Bronchial epithelial cell (primary cell): ENCODE results near the gene KRTAP2-2. TPM values are rescaled to one million over a fixed set of nuclear protein-coding genes. Genes with fewer than 3 reads are reported as not detected.
"Not testable (repeated sequence)": the region's sequence is repeated elsewhere in the genome, so short reads cannot be mapped to it uniquely, and the experiment has no call there.

ENCODE experiments used
- DNase-seq: peaks from one replicate; pipeline ENCODE4 v3.0.0-alpha.2; 2010; ENCODE audit warnings: low read depth
- FAIRE-seq: peaks from 2 replicates; lab custom pipeline; 2011; peaks lifted over from hg19 to GRCh38; lab: Jason Lieb, UNC
- H3K27me3 ChIP-seq: 2 replicates; pipeline ENCODE4 v1.5.1; 2011; ENCODE audit warnings: low read length; ENCODE audit not compliant: control insufficient read depth, insufficient read depth
- H3K36me3 ChIP-seq: 2 replicates; pipeline ENCODE4 v1.5.1; 2011; ENCODE audit warnings: low read length; ENCODE audit not compliant: control insufficient read depth, insufficient read depth
- H3K4me3 ChIP-seq: 2 replicates; pipeline ENCODE4 v1.5.1; 2011; ENCODE audit warnings: mild to moderate bottlenecking, low read depth, low read length, control low read depth
- CTCF ChIP-seq: IDR thresholded peaks from 2 replicates; pipeline ENCODE4 v1.5.1; 2011; ENCODE audit warnings: mild to moderate bottlenecking, moderate library complexity, low read length, control low read depth, inconsistent platforms; ENCODE audit not compliant: insufficient read depth, severe bottlenecking
- total RNA-seq: library from RNA; depleted of rRNA; stranded (reverse); fragments of >200 nt; gene quantifications from 2 replicates; pipeline ENCODE4 v1.2.1, GENCODE V29; 2014

The KRTAP2-2 gene
- total RNA-seq, 1 donor from 2014 or later = not detected

- peak; percentile 50 for FAIRE-seq
- no peak for DNase-seq
Measured at GRCh38 chr17:41071606-41072360, 16.8 kb upstream of the KRTAP2-2 start.

GRCh38 chr17:41069031-41069430 is 14.0 kb upstream of the KRTAP2-2 start:
- DNase-seq = no peak
- no peaks in the 10 kb centered on the region for H3K36me3 ChIP-seq
- H3K27me3 ChIP-seq = no peaks in the 10 kb centered on the region
- TF ChIP-seq CTCF = no peak
- FAIRE-seq = no peak
- no peak overlapping the region for H3K4me3 ChIP-seq

More at GRCh38 chr17:41071606-41072360, 16.8 kb upstream of the KRTAP2-2 start:
- Histone ChIP-seq H3K27me3 (no peaks in the 10 kb centered on the region), H3K36me3 (no peaks in the 10 kb centered on the region), H3K4me3 (no peak overlapping the region)
- no peak for TF ChIP-seq CTCF

- TF ChIP-seq CTCF = no peak
- FAIRE-seq (no peak), DNase-seq (no peak)
- Histone ChIP-seq H3K27me3 (no peaks in the 10 kb centered on the region), H3K36me3 (no peaks in the 10 kb centered on the region), H3K4me3 (no peak overlapping the region)
Measured at GRCh38 chr17:41067281-41067680, 12.3 kb upstream of the KRTAP2-2 start.

GRCh38 chr17:41065829-41066624 is 11.0 kb upstream of the KRTAP2-2 start, which contains the start of gene KRTAP2-4:
Gene KRTAP2-4 (minus strand): TSS chr17:41065879. CDS start chr17:41065845, 34 bp downstream.
- TF ChIP-seq CTCF = no peak
- H3K27me3 ChIP-seq = no peaks in the 10 kb centered on the region
- no peak within 1 kb of the TSS for H3K4me3 ChIP-seq
- no peak for FAIRE-seq
- no peaks in the 10 kb centered on the region for H3K36me3 ChIP-seq
- peak; percentile 94 for DNase-seq

GRCh38 chr17:41065016-41065689 is 10.1 kb upstream of the KRTAP2-2 start:
- not testable (repeated sequence) for H3K4me3 ChIP-seq, DNase-seq, H3K27me3 ChIP-seq, FAIRE-seq, H3K36me3 ChIP-seq

- TF ChIP-seq CTCF = no peak
- DNase-seq (no peak), FAIRE-seq (no peak)
- Histone ChIP-seq H3K4me3 (no peak overlapping the region), H3K36me3 (no peaks in the 10 kb centered on the region), H3K27me3 (no peaks in the 10 kb centered on the region)
Measured at GRCh38 chr17:41064301-41064700, 9.3 kb upstream of the KRTAP2-2 start.
